DMS53 treated with DMSO at 0.1 percent for 48 hours (cell line): ENCODE data around the gene GRPEL2.

Experiments used
- DNase-seq: peaks from one replicate; lab custom pipeline; 2025; ENCODE audit not compliant: unreplicated experiment; lab: John Stamatoyannopoulos, UW

Gene GRPEL2

GRCh38 chr5:149317281-149318048 is 27.8 kb upstream of the GRPEL2 start:
- peak; percentile 78 for DNase-seq

DNA sequence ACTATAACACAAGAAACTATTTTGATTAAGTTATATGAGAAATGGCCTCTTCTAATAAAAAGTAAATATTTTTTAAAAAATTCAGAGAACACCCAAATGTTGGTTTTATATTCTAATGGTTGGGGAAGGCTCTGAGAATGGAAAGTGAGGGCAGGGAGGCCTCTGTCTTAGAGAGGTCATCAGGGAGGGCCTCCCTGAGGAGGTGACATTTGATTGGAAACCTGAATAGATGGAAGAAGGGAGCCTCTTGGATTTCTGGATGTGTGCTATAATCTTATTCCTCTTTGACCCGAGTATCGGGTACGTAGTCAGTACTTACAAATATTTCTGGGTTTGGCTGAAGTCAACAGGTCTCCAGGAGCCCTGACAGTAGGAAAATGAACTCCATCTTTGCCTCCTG is 26.1 kb upstream of the GRPEL2 start:
- DNase-seq = no peak

GRCh38 chr5:149320791-149321330 is 24.4 kb upstream of the GRPEL2 start:
- peak; percentile 94 for DNase-seq

DNA sequence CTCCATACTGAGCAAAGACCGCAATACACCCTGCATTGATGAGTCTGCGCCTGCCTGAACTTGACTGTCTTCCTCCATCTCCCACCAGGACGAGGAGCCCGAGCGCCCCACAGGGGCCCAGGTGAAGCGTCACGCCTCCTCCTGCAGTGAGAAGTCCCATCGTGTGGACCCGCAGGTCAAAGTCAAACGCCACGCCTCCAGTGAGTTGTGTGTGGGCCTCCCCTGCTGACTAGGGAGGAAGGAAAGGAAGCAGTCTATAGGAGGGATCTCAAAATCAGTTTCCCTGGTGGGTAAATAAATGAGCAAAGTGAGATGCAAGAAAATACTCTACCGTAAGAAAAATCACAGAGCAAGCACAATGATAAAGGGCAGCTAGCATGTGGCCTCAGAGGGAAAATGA is 22.8 kb upstream of the GRPEL2 start:
- no peak for DNase-seq

- DNase-seq = no peak
These were observed 22.1 kb upstream of the GRPEL2 start for GRCh38 chr5:149323210-149323609.

GRCh38 chr5:149323621-149324205 is 21.6 kb upstream of the GRPEL2 start:
- DNase-seq = no peak

DNA sequence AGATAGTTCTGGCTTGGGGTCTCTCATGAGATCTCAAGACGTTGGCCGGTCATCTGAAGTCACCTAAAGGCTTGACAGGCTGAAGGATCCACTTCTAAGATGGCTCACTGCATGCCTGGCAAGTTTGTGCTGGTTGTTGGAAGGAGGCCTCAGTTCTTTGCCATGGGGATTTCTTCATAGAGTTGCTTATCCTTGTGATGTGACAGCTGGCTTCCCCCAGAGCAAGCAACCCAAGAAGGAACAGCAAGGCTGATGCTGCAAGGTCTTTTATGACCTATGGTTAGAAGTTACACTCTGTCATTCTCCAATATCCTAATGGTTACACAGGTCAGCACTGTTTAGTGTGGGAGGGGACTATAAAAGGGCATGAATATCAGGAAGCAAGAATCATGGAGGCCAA is 20.7 kb upstream of the GRPEL2 start:
- DNase-seq = no peak

DNA sequence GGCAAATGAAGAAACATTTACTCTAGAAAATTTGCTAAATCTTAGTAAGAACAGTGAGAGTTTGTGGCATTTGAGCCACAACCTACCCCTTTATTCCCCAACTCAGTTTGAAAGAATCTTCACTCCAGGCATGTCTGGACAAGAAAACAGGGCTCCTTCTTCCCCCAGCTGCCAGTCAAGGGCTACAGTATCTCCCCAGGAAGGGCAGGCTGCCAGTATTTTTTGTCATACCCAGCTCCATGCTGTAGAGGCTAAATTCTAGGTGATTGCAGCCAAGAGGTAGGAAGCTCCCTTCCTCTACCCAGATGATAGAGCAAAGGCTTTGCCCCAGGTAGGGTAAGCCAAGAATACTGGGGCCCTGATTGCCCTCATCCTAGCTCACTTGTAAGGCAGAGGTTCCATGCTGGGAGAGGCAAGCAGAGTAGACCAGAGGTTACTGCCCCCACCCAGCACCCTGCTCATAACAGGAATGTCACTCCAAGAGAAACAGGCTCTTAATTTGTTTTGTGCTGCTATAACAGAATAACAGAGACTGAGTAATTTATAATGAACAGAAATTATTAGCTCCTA is 20.0 kb upstream of the GRPEL2 start:
- DNase-seq = no peak

GRCh38 chr5:149325894-149326293 is 19.4 kb upstream of the GRPEL2 start:
- DNase-seq = no peak

DNA sequence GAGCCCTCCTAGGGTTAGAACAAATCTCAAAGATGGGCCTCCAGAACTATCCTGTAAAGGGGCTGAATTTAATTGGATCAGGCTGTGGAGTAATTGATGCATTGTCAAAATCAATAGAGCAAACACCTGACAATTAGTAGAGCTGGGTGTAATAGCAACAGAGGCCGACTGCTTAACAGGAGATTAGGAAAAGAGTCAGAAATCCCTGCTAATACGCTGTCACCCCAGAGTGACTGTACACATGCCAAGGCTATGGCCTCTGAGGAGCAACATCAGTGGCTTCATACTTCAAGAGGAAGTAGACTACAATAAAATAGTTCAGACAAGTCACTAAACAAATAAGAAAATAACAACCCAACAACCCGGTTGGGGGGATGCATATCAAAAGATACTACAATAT is 18.7 kb upstream of the GRPEL2 start:
- DNase-seq = peak; percentile 28

DNA sequence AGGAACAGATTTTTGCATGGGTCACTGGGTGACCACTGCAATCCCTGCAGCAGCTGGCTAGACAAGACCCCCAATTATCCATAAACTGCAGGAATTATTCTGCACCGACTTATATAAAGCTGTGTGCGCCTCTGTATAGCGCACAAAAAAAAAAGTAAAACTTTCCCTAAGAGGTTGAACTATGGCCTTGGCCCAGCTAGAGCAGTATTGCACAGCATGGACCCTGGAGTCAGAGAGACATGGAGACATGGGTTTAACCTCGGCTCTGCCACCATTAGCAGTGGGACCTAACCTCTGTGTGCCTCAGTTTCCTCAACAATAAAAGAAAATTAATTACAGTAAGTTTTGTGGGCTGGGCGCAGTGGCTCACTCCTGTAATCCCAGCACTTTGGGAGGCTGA is 17.1 kb upstream of the GRPEL2 start:
- DNase-seq = no peak

GRCh38 chr5:149333711-149334443 is 11.4 kb upstream of the GRPEL2 start:
- peak; percentile 25 for DNase-seq

- DNase-seq = peak; percentile 94
These were observed 7.6 kb upstream of the GRPEL2 start for GRCh38 chr5:149337736-149338135.

GRCh38 chr5:149338364-149338763 is 6.9 kb upstream of the GRPEL2 start:
- peak; percentile 95 for DNase-seq

- no peak for DNase-seq
These were observed 4.4 kb upstream of the GRPEL2 start for GRCh38 chr5:149340920-149341319.

DNA sequence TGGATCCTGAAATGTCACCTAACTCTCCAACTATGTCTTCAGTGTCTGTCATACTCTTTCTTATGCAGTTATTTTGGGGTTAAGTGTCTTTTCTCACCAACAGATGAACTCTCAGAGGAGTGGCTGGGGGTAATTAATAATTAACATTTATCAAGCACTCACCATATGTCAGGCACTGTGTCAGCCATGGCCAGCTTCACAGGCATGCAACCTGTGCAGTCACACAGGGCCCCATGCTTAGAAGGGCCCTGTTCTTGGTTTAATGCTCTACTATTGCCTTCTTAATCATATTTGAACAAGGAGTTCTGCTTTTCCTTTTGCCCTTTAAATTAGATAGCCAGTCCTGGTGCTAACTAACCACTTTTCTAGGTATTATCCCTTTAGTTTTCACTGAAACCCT is 3.4 kb upstream of the GRPEL2 start:
- DNase-seq = peak; percentile 39

GRCh38 chr5:149344151-149344550 is 1.1 kb upstream of the GRPEL2 start:
- DNase-seq = no peak

- no peak for DNase-seq
These were observed 558 bp downstream of the GRPEL2 start for GRCh38 chr5:149345892-149346222.

DNA sequence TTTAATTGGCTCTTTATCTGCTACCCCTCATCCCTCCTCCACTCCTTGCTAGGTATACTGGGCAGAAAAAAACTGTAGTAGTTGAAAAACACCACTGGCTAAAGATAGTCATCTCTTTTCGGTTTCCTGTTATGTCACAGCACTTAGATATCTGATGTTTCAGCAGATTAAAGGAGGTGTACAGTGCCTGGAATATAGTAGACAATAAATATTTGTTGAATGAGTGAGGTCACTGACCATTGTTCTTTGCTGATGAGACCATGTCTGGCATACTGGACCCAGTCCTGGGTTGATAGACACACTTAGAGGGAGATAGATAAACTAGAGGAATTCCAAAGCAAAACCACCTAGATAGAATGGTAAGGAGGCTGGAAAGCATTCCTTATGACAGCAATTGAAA is 3.2 kb downstream of the GRPEL2 start:
- no peak for DNase-seq

DNA sequence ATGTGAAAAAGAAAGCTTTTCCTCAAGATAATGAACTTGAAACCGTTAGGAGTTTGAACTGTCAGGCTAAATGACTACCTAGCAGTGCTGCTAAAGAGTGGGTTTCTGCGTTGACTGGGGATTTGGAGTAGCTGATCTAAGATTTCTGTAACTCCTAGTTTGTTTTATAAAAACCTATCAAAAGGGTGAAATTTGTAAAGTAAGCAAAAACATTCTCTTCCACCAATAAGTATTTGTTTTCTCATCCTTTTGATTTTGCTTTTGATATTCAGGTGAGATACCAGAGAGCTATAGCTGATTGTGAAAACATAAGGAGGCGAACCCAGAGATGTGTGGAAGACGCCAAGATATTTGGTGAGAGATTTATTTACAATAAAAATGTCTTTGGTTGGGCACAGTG is 4.1 kb downstream of the GRPEL2 start:
- DNase-seq = no peak

GRCh38 chr5:149352169-149352568 is 6.9 kb downstream of the GRPEL2 start:
- DNase-seq = no peak

DNA sequence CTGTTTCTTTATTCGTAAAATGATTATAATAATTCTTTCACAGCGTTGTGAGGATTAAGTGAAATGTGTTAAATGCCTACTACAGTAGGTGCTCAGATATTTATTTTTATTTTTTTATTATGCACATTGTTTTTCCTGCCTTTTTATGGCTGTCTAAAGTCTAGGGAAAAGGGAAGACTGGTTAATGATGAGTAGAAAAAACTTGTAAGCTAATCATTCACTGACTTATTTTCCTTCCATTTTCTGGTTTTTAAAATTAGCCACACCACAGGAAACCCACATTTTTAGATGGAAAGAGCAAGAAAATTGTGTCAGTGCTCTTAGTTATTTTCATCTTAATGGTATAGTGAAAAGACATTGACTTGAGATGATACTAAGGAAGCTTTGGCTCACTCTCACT is 8.6 kb downstream of the GRPEL2 start:
- no peak for DNase-seq
